Spinal cord (tissue), 10 donors: ENCODE measurements around the gene GUCY1A2. TPM values are rescaled to one million over a fixed set of nuclear protein-coding genes. Genes with fewer than 3 reads are reported as not detected.

Source experiments
- DNase-seq, 6 donors: peaks; one replicate each; pipeline versions ENCODE4 v3.0.0 to v3.0.0-alpha.2; 2013 to 2015; ENCODE audit warnings: low spot score in 6 of 6, low read depth in 4 of 6
- H3K27ac ChIP-seq: one replicate; pipeline ENCODE4 v1.5.1; 2013; ENCODE audit warnings: low read depth, low read length, control low read depth
- H3K27me3 ChIP-seq: one replicate; pipeline ENCODE4 v1.6.1; 2013; ENCODE audit warnings: low read length; ENCODE audit not compliant: control insufficient read depth, insufficient read depth
- H3K36me3 ChIP-seq: one replicate; pipeline ENCODE4 v1.6.1; 2013; ENCODE audit warnings: low read length; ENCODE audit not compliant: control insufficient read depth, insufficient read depth
- H3K4me1 ChIP-seq: one replicate; pipeline ENCODE4 v1.6.1; 2013; ENCODE audit warnings: low read length; ENCODE audit not compliant: control insufficient read depth, insufficient read depth
- H3K4me3 ChIP-seq: one replicate; pipeline ENCODE4 v1.5.1; 2013; ENCODE audit warnings: low read depth, low read length, control low read depth
- H3K9me3 ChIP-seq: one replicate; pipeline ENCODE4 v1.6.1; 2013; ENCODE audit warnings: low read length; ENCODE audit not compliant: control insufficient read depth, insufficient read depth
- WGBS: methylation state at CpG from one replicate; pipeline ENCODE4 v1.1.5; 2013; ENCODE audit warnings: missing lambda C conversion rate; ENCODE audit not compliant: insufficient coverage; 5-methylcytosine and 5-hydroxymethylcytosine counted together
- polyA plus RNA-seq, 2 donors: library from polyadenylated mRNA; unstranded; fragments of 120-200 nt; gene quantifications; one replicate each; pipeline ENCODE4 v1.2.1, GENCODE V29; 2013; ENCODE audit not compliant: insufficient read length in 2 of 2
- total RNA-seq, 2 donors: library from RNA; depleted of rRNA in 1 of 2; stranded (reverse); fragments of 120-200 nt in 1 of 2; fragments of >200 nt in 1 of 2; gene quantifications; one replicate each; pipeline versions ENCODE4 v1.2.3 to v1.2.4, GENCODE V29; 2013 to 2014
- donor health status: healthy.

The GUCY1A2 gene
- total and polyA plus RNA-seq, 4 donors = 10.8 to 79.5 (median 25.7) TPM

DNA sequence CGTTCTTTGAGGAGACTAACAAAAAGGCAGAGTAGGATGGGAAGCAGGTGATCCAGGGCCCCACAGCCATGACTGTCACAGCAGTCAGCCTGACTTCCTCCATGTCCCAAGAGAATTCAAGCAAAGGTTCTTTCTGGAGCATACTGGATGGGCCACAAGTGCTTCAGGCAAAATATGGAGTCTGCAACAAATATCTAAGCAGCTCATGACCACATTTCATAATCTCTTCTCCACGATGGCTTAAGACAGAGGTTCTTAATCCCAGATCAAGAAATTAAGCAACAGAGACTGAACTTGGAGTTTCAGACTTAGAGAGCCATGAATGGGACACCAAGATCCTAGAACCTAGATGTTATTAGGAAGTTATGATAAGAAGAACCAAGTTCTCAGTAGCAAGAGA is 31.6 kb downstream of the GUCY1A2 start:
- Histone ChIP-seq H3K27ac (no peak overlapping the region), H3K36me3 (no peaks in the 10 kb centered on the region), H3K4me3 (no peak overlapping the region), H3K4me1 (peaks cover 4% of the 10 kb centered on the region), H3K9me3 (no peaks in the 10 kb centered on the region), H3K27me3 (no peaks in the 10 kb centered on the region)
- no peak for DNase-seq
- WGBS = no CpG with 5 or more reads among the region's 2 CpGs

DNA sequence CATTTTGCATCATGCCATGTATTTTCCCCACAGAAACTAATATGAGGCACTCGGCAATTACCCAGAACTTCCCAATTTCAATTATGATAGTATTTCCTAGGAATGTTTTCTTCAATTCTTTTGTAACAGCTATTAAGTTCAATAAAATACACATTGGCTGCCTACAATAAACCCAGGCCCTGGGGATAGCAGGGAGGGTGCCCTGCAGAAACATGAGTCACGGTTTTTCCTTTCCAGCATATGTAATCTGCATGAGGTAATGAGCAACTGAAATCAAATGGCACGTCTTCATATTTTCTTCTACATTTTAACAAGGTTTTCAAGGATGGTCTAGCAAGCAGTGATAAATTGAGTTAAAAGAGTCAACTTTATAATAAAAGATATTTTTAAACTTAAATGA is 32.0 kb downstream of the GUCY1A2 start:
- Histone ChIP-seq H3K4me1 (peaks cover 4% of the 10 kb centered on the region), H3K4me3 (no peak overlapping the region), H3K36me3 (no peaks in the 10 kb centered on the region), H3K27ac (no peak overlapping the region), H3K9me3 (no peaks in the 10 kb centered on the region), H3K27me3 (no peaks in the 10 kb centered on the region)
- DNase-seq = peak in 1 of 6 donors; percentile 72
- 100% methylated on average over 1 of the region's 3 CpGs for WGBS

DNA sequence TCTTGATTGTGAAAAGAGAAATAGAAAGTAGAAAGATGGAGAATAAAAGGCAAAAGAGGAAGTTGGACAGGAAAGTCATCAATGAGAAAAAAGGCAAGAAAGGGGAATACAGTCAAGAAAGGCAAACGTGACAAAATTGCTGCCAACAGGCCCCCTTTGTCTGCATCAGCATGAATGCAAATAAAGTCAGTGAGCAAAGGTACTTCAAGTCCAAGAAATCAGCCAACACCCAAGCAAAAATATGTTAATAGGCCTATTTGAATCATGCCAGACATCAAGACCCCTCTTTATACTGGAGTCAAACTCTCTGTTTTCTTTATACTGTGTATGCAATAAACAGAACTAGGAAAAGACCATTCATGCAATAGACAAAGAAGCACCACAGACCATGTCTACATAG is 34.3 kb downstream of the GUCY1A2 start:
- DNase-seq = peak in 5 of 6 donors; percentile 26 to 73 (median 41)
- 0% methylated on average over 1 of the region's 1 CpG for WGBS
- Histone ChIP-seq H3K4me3 (no peak overlapping the region), H3K36me3 (no peaks in the 10 kb centered on the region), H3K4me1 (no peaks in the 10 kb centered on the region), H3K27me3 (no peaks in the 10 kb centered on the region), H3K9me3 (no peaks in the 10 kb centered on the region), H3K27ac (no peak overlapping the region)

DNA sequence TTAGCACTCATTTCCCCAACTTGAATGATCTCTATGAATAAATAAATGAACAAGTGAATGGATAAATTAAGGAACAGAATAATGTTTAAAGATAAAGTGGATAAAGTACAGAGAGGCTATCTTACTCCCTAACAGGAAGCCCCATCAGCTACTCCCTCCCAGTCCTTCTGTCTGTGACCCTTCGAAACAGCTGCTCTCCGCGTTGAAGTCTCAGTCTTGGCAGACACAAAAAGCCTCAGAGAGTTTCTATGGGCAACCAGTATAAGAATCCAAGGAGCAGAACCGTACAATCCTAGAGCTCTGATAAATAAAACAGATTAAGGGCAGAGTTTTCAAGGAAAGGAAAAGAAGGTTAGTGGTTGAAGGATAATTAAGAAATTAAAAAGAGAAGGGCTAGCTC is 35.0 kb downstream of the GUCY1A2 start:
- 19% methylated on average over 3 of the region's 4 CpGs for WGBS
- Histone ChIP-seq H3K9me3 (no peaks in the 10 kb centered on the region), H3K4me1 (no peaks in the 10 kb centered on the region), H3K27me3 (no peaks in the 10 kb centered on the region), H3K4me3 (no peak overlapping the region), H3K36me3 (no peaks in the 10 kb centered on the region), H3K27ac (no peak overlapping the region)
- peak in 5 of 6 donors; percentile 29 to 81 (median 48) for DNase-seq

DNA sequence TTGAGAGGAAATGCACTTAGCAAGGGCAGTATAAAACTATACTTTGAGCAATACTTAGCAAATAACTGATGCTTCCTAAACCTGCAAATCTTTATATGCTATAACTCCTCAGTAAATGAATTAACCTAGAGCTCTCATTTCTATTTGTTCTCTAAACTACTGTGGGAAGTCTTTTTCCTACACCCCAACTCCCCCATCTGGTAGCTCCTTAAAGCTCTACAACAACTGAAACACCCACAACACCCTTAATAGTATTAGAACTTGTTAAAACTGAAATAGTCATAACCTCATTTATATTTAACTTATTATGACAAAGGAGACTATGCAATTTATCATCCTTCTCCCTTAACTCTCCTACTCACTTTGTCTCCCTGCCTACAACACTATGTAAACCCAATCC is 43.4 kb downstream of the GUCY1A2 start:
- Histone ChIP-seq H3K36me3 (no peaks in the 10 kb centered on the region), H3K27me3 (no peaks in the 10 kb centered on the region), H3K9me3 (no peaks in the 10 kb centered on the region), H3K4me1 (no peaks in the 10 kb centered on the region), H3K4me3 (no peak overlapping the region), H3K27ac (no peak overlapping the region)
- no peak for DNase-seq

DNA sequence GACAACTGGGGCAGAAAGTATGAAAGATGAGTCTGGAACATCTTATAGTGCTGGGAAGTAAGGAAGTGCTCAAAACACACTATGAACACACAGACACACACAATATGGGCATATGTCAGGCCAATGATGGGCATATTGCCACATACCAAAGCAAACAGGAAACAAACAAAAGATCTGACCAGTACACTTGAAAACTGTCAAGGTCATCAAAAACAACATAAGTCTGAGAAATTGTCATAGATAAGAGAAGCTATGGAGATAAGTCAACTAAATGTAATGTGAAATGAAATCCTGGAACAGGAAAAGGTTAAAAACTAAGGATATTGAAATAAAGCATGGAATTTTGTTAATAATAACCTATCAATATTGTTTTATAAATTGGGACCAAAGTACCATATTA is 46.4 kb downstream of the GUCY1A2 start:
- no peak for DNase-seq
- Histone ChIP-seq H3K27ac (no peak overlapping the region), H3K36me3 (no peaks in the 10 kb centered on the region), H3K27me3 (no peaks in the 10 kb centered on the region), H3K4me1 (no peaks in the 10 kb centered on the region), H3K9me3 (no peaks in the 10 kb centered on the region), H3K4me3 (no peak overlapping the region)

DNA sequence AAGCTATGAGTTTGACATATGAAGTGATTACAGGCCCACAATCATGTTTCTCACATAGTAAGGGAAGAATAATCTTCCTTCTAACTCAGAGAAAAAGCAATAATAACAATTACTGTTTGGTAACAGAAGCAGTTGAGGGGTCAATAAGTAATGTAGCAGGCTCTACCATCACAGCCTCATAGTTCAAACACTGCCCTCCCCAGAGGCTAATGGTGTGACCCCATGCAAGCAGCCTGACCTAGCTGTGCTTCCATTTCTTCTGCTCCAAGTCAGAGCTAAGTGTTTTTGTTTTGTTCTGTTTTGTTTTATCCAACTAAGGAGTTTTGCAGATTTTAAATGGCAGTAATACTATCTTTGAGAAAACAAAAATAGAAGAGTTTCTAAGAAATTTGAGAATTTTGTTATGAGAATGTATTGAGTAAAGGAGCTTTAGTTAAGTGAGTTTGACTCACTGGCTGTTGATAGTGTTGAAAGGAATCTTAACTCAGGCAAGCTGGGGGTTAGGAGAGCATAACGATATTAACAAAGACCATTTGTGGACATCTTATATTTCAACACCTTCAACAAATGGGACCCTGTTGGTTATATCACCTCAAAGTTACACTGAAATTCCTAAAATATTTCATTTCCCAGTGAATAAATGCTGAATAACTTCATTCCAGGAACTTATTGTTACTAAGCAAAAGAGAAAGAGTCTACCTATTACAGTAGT is 48.5 kb downstream of the GUCY1A2 start:
- no peaks in the 10 kb centered on the region for H3K4me1 ChIP-seq
- H3K36me3 ChIP-seq = no peaks in the 10 kb centered on the region
- H3K27ac ChIP-seq = no peak overlapping the region
- H3K9me3 ChIP-seq = no peaks in the 10 kb centered on the region
- H3K27me3 ChIP-seq = no peaks in the 10 kb centered on the region
- WGBS = 80% methylated on average over 1 of the region's 1 CpG
- H3K4me3 ChIP-seq = no peak overlapping the region
- no peak for DNase-seq

DNA sequence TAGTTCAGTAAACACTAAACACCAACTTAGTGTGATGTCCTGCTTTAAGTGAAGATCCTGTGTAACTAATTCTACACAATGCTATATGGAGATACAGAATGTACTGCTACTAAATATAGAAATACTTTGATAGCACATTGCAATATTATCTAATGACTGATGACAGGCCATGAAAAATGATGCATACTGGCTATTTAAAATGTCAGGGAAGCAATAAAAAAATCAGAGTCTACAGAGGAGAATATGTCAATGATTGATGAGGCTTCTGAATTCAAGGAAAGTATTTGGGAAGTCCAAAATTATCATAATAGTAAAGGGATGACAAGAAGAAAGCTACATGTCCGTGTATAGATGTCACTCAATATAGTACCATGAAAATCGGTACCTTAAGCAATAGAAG is 55.3 kb downstream of the GUCY1A2 start:
- H3K27me3 ChIP-seq = no peaks in the 10 kb centered on the region
- no peaks in the 10 kb centered on the region for H3K9me3 ChIP-seq
- H3K4me3 ChIP-seq = no peak overlapping the region
- H3K27ac ChIP-seq = no peak overlapping the region
- no peaks in the 10 kb centered on the region for H3K4me1 ChIP-seq
- WGBS = no CpG with 5 or more reads among the region's 2 CpGs
- DNase-seq = no peak
- H3K36me3 ChIP-seq = no peaks in the 10 kb centered on the region

DNA sequence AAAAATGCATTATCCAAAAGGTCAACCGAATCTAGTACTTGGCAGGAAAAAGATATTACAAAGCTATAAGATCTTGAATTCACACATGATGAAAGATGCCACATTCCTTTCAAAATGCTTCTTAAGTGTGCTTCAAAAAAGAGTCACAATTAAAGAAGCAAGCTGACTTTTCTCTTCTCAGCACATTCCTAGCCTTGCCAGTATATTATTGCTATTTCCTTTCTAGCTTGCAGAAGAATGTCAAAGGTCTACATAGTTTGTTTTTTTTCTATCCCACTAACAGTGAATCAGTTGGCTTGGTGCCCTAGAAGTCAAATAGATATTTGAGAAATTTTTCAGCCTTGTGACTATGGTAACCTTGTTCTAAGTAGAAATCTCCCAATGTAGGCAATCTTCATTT is 56.8 kb downstream of the GUCY1A2 start:
- Histone ChIP-seq H3K36me3 (peaks cover 8% of the 10 kb centered on the region), H3K4me1 (no peaks in the 10 kb centered on the region), H3K4me3 (no peak overlapping the region), H3K9me3 (no peaks in the 10 kb centered on the region), H3K27ac (no peak overlapping the region), H3K27me3 (no peaks in the 10 kb centered on the region)
- 60% methylated on average over 1 of the region's 1 CpG for WGBS
- DNase-seq = peak in 1 of 6 donors; percentile 31

DNA sequence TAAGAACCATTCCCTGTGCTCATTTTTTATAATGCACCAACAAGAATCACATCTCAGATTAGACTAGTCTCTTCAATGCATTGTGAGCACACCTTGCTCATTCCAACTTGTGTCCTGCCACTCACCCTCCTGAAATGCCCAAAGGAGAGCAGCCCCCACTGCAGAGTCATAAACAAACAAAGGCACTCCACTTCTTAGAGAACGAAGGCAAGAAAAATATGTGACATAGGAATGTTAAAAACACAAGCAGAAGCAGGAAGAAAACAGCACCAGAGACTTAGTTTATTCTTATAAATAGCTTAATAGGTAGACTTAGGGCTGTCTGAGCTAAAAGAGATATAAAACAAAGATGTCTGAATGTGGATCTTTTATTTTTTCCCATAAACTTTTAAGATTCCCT is 57.2 kb downstream of the GUCY1A2 start:
- Histone ChIP-seq H3K9me3 (no peaks in the 10 kb centered on the region), H3K4me1 (no peaks in the 10 kb centered on the region), H3K27me3 (no peaks in the 10 kb centered on the region), H3K27ac (no peak overlapping the region), H3K4me3 (no peak overlapping the region), H3K36me3 (peaks cover 8% of the 10 kb centered on the region)
- no peak for DNase-seq
- no CpG with 5 or more reads among the region's 1 CpG for WGBS
